GM19372 (cell line): ENCODE data around the gene LINC00237.

Experiments
- ATAC-seq: cut with Tn5 transposase; IDR thresholded peaks from one replicate; pipeline ENCODE4 v1.9.1; 2021; ENCODE audit warnings: mild to moderate bottlenecking, low read depth, moderate library complexity; ENCODE audit not compliant: unreplicated experiment

LINC00237 gene

GRCh38 chr20:21125849-21126580, 19.9 kb upstream of the LINC00237 start, which contains the start of gene KIZ:
KIZ (plus strand) TSS chr20:21126082; CDS start chr20:21126116, 34 bp downstream.
- peak; percentile 95 for ATAC-seq

DNA sequence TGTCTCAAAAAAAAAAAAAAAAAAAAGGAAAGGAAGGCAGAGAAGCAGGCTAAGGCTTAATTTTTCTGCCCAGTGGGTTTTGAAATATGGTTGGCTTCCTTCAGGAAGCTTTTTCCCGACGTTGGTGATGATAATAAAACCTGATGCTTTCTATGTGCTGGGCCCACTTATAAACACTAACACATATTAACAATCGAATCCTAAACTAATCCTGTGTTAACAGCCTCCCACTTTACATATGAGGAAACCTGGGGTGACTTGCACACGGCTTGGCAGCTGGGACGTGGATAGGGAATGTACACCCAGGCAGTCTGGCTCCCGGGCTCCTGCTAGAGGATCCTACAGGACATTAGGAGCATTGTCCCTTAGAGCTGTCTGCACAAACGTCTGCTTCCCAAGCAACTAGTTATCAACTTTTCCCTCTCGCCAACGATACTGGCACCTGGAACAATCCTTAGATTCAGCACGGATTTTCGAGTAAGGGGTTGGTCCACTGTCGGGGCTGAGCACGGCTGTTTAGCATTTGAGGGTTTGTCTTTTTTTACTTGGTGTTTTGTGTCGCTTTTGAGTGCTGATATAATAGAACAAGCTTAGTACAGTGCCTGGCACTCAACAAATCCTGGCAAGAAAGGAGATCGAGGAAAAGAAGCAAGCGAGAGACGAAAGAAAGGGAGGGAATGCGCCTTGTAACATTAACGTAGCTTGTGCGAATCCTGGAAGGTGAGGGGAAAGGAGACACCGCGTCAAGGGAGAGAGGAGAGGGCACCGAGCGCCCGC, 19.1 kb upstream of the LINC00237 start:
- peak; percentile 20 for ATAC-seq

- no peak for ATAC-seq
Measured at GRCh38 chr20:21124190-21124589, 18.0 kb upstream of the LINC00237 start.

DNA sequence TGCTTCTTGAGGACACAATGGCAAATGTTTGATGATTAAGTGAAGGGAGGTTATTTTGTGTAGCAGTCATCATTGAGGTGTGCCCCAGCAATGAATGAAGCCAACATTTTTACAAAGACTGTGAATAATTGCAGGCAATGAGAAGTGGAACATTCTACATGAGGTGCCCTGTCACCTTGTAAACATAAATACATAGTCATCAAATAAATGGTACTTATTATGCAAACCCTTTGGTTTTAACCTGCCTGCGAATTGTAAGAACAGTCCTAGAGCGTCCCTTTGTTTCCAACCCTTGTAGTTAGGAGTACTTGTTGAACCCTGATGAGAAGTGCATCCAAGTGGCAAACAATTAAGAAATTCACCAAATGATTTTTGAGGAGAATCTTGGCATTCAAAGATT, 12.6 kb upstream of the LINC00237 start:
- no peak for ATAC-seq

- ATAC-seq, result no peak
Measured at GRCh38 chr20:21118138-21118537, 12.0 kb upstream of the LINC00237 start.

GRCh38 chr20:21117521-21117920, 11.4 kb upstream of the LINC00237 start:
- no peak for ATAC-seq

GRCh38 chr20:21114584-21114983, 8.4 kb upstream of the LINC00237 start:
- ATAC-seq, result no peak

DNA sequence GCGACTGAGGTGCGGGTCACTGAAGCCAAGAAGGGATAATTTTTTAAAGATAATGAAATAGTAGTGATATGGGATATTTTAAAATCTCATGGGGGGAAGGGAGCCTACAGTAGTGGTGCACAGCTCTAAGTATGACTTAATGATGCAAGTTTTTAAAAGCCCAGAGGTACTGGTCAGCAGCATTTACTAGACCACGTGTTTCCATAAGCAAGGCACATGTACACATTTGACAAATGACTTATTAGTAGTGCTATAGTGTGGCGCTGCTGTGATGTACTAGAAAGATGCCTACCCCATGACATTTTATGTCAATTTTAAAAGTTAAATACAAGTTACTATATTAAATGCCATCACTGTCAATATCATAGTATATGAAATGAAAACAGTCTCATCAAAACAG, 7.5 kb upstream of the LINC00237 start:
- no peak for ATAC-seq

- ATAC-seq, result no peak
Measured at GRCh38 chr20:21111416-21111815, 5.3 kb upstream of the LINC00237 start.

- ATAC-seq, result no peak
Measured at GRCh38 chr20:21110811-21111210, 4.7 kb upstream of the LINC00237 start.

GRCh38 chr20:21109144-21109543, 3.0 kb upstream of the LINC00237 start:
- ATAC-seq, result no peak

DNA sequence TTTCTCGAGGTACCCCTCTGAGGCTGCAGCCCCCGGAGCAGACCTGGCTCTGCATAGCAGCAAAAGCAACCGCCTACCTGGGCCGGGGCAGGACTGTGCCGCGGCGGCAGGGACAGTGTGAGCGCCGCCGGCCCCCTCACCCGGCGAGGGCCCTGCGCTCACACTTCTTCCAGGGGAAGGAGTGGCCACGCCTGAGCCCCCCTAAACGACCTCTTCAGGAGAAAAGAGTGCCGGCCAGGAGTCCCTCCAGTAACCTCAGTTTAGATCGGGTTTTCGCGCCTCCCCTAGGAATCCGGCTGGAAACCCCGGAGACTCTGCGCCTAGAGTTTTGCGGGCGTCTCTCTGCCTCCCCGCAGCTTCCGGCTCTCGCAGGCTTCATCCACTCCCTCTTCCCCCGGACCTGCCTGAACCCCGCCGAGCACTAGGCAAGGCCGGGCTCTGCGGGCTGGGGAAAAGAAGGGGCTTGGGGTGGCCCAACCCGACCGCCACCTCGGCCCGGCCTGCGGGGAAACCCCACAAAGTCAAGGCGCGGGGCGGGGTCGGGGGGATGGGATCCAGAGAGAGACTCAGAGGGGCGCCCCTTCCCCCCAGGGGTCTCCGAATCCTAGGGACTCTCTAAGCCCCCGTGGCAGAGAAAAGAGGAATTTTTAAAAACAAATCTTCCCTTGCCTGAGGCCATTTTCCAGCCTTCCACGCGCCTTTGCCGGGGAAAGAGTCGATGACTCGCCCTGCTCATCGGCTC, 558 bp downstream of the LINC00237 start:
- no peak for ATAC-seq

DNA sequence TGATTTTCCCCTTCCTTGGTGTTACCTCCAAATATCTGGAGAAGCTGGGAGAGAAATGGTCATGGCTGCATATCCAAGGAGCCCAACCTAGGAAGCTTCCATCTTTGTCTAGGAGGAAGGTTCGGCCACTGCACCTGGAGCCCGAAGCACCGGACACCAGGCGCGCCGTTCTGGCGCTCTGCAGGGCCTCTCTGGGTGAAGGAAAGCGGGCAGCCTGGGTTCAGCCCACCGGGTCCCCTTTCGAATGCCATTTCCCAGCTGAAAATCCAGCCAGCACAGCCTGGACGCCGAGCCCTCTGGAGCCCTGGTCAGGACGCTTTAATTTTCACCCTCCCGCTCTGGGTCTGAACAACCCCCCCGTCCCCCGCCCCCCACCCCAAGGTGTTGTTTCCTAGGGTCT, 1.2 kb downstream of the LINC00237 start:
- ATAC-seq, result no peak

DNA sequence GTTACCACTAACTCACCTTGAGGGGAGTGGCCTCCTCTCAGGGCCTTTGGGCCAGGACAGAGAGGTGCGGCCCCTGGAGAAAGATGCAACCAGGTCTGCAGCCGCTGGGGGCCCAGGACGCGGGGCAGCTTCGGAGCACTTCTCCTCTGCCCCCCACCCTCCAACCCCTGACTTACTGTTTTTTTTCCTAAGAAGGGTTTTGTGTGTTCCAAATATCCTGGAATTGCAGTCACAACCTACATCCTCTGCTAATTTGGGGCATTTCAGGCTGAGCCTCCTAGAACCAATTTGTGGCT, 1.7 kb downstream of the LINC00237 start:
- no peak for ATAC-seq

DNA sequence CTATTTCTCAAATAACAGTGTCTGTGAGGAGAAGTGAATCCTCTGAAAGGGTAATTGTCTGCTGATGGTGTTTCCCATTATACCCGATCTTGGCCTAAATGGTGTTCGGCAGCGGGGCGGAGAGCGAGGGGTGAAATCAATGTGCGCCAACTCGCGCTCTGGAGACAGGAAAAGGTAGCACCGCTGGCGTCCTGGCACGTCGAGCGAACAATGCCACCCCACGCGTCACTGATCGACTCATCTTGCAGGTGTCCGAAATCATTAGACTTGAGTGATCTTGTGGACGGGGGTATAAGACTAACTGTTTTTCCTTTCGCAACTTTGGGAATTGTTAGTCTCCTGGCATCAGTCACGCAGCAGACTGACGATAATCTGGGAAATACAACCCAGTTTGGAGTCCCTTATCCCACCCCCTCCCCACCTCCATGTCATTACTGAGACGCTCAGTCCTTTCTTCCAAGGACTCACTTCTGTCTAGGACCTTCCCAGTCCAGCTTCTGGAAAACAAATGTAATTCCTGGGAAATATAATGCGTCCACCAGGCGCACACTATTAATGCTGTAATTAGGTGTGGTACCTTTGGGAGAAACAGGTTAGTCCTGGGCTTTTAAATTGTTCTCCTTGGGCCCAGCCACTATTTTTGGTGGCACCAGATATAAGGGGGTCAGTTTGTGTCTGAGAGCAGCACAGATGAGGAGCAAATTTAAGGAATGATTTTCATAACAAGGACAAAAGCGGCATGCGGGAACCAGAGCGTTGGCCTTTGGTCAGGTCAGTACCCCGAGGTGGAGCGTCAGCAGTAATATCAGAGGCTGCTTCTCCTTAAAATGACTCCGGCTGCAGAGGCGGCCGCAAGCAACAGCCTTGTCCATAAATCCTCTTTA, 2.3 kb downstream of the LINC00237 start:
- ATAC-seq, result no peak

DNA sequence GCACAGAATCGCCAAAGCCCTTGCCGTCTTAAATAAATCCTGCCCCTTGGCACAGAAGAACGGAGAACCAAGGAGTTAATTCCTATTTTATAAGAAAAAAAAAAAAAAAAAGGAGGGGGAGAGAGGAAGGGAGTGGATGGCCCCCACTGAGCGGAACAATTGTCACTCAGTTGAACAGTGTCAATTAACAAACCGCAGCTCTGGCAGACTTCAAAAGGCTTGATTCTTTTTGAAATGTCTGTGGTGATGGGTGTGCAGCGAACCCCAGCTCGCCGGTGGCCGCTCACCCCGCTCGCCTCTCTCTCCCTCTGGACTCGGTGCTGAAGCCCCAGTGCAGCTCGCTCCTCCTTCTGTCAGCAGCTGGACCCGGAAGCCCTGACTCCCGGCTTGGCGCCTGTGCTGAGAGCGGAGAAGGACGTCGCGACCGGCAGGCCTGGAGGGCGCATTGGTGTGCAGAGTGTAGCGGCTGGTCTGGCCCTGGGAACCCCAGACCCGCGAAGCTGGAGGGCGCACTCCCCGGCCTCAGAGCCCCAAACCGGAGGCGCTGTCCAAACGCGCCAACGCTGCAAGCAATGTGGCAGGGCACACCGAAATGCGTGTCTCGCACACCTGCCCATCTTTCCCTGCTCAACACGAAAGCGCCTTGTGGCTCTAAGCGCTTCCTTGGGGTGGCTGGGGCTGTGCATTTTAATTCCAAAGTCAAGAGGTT, 3.4 kb downstream of the LINC00237 start:
- no peak for ATAC-seq

DNA sequence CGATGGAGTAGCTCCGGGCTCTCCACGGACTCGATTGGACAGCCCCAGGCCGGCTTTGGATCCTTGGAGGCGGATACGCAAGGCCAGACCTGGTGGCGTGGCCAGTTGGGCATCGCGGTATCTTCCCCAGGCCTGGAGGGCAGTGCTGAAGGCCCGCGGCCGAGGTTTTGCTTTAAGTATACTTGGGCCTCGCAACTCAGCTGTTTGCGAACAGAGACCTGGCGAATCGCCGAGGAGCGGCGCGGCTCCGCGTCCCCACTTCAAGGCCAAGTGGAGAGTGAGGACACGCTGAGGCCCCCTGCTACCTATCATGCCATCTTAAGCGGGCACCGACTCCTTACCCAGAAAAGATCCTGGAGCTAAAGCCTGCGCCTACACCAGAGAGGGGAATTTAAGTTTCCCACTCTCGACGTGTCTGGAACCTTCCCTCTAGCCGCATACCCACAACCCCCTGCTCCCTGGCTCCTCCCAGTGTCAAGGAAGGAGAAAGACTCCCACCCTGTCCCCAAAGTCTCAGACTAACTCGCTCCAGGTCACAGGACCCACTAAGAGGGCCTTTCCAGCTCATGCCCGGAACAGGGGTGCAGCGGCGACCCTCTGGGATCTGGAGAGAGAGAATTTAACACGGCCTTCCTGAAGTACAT, 4.1 kb downstream of the LINC00237 start:
- ATAC-seq, result no peak

- no peak for ATAC-seq
Measured at GRCh38 chr20:21101453-21101931, 4.7 kb downstream of the LINC00237 start.
